ENCODE measurements around the gene EPB41L1. TPM values are rescaled to one million over a fixed set of nuclear protein-coding genes. Genes with fewer than 3 reads are reported as not detected.
A peak's percentile ranks its signal among the peaks of the same experiment; 100 is the strongest.

EPB41L1 gene
- polyA plus RNA-seq = 1.2 to 2.6 TPM (median 1.8 TPM) in 3 replicates
- polyA plus RNA-seq (2011; ENCODE audit: low read depth) = 3.4 TPM
- polyA plus RNA-seq (2011; cell fraction: cytosol; rRNA removed) = 3.4 and 3.6 TPM in 2 replicates
- polyA plus RNA-seq (2011; cell fraction: nucleus; rRNA removed) = 3.7 and 5.8 TPM in 2 replicates
- polyA plus RNA-seq (2012; ENCODE audit: low replicate concordance) = 2.2 and 2.3 TPM in 2 replicates
- 2.3 to 6.6 TPM (median 4.5 TPM) in 3 replicates for polyA minus RNA-seq
- 5.9 TPM for polyA minus RNA-seq (2011; cell fraction: cytosol; rRNA and poly(A)+ RNA removed)
- polyA minus RNA-seq (2011; cell fraction: nucleus; rRNA and poly(A)+ RNA removed) = 2.0 and 3.9 TPM in 2 replicates

GRCh38 chr20:36154700-36155628 is at the start of gene EPB41L1:
TSS of gene EPB41L1 (plus strand) at chr20:36154740. CDS start at chr20:36173778, 19,038 bp downstream.
- dilution Hi-C loops (cut with MboI; ENCODE audit: extremely low pct_ligation_motif_present, low sequenced_read_pairs) = no loop called here
- peak within 1 kb of the TSS; percentile 33 to 55 (median 54) for H3K4me3 ChIP-seq (ENCODE audit: control insufficient read depth in 2 of 3, extremely low read depth in 1 of 3, insufficient read depth in 2 of 3, low read depth in 1 of 3, low read length in 3 of 3)

GRCh38 chr20:36104856-36105255 is 49.7 kb upstream of the EPB41L1 start:
- Histone ChIP-seq H3K9ac (ENCODE audit: control insufficient read depth, extremely low read depth, insufficient read depth, low read length) (no peak overlapping the region), H3K4me1 (ENCODE audit: control insufficient read depth, extremely low read depth, insufficient read depth, low read length) (no peaks in the 10 kb centered on the region), H3K4me2 (ENCODE audit: control insufficient read depth, extremely low read depth, insufficient read depth, low read depth, low read length) (no peak overlapping the region), H3K9me1 (ENCODE audit: control insufficient read depth, extremely low read depth, insufficient read depth, low read length) (no peaks in the 10 kb centered on the region), H3K27me3 (ENCODE audit: control insufficient read depth, extremely low read depth, insufficient read depth, low read length) (no peaks in the 10 kb centered on the region), H3K4me3 (ENCODE audit: control insufficient read depth in 2 of 3, extremely low read depth in 1 of 3, insufficient read depth in 2 of 3, low read depth in 1 of 3, low read length in 3 of 3) (no peak overlapping the region), H3K79me2 (ENCODE audit: control insufficient read depth, insufficient read depth, low read length) (no peaks in the 10 kb centered on the region), H2AFZ (ENCODE audit: control insufficient read depth, low read length) (no peak overlapping the region), H3K36me3 (ENCODE audit: control insufficient read depth in 2 of 2, extremely low read depth in 1 of 2, insufficient read depth in 2 of 2, low read length in 2 of 2) (no peaks in the 10 kb centered on the region), H3K9me3 (ENCODE audit: control insufficient read depth, low read depth, low read length) (no peaks in the 10 kb centered on the region), H3K27ac (ENCODE audit: control insufficient read depth, insufficient read depth, low read length) (no peak overlapping the region), H4K20me1 (ENCODE audit: control insufficient read depth, extremely low read depth, insufficient read depth, low read length) (no peaks in the 10 kb centered on the region)
- dilution Hi-C loops (cut with MboI; ENCODE audit: extremely low pct_ligation_motif_present, low sequenced_read_pairs) = no loop called here
- FAIRE-seq (no peak), DNase-seq (ENCODE audit: low read depth, low spot score) (no peak)
- TF ChIP-seq CTCF (optimal IDR thresholded peaks at IDR 0.05 in 1 of 3, IDR thresholded peaks at IDR 0.05 in 1 of 3, conservative IDR thresholded peaks at IDR 0.05 in 1 of 3; ENCODE audit: extremely low read depth in 1 of 3, insufficient read depth in 2 of 3, low read length in 3 of 3) (no peak), EZH2 (IDR thresholded peaks at IDR 0.05; ENCODE audit: low read length) (no peak)

More at GRCh38 chr20:36154700-36155628, at the start of gene EPB41L1:
- Histone ChIP-seq H2AFZ (ENCODE audit: control insufficient read depth, low read length) (peak within 1 kb of the TSS; percentile 26), H3K27me3 (ENCODE audit: control insufficient read depth, extremely low read depth, insufficient read depth, low read length) (peaks cover 29% of the 10 kb centered on the region), H3K9me1 (ENCODE audit: control insufficient read depth, extremely low read depth, insufficient read depth, low read length) (no peaks in the 10 kb centered on the region), H3K27ac (ENCODE audit: control insufficient read depth, insufficient read depth, low read length) (no peak within 1 kb of the TSS), H3K4me2 (ENCODE audit: control insufficient read depth, extremely low read depth, insufficient read depth, low read depth, low read length) (peak within 1 kb of the TSS; percentile 77), H3K4me1 (ENCODE audit: control insufficient read depth, extremely low read depth, insufficient read depth, low read length) (peaks cover 7% of the 10 kb centered on the region), H3K9me3 (ENCODE audit: control insufficient read depth, low read depth, low read length) (no peaks in the 10 kb centered on the region), H3K79me2 (ENCODE audit: control insufficient read depth, insufficient read depth, low read length) (no peaks in the 10 kb centered on the region), H4K20me1 (ENCODE audit: control insufficient read depth, extremely low read depth, insufficient read depth, low read length) (no peaks in the 10 kb centered on the region), H3K9ac (ENCODE audit: control insufficient read depth, extremely low read depth, insufficient read depth, low read length) (peak within 1 kb of the TSS; percentile 28), H3K36me3 (ENCODE audit: control insufficient read depth in 2 of 2, extremely low read depth in 1 of 2, insufficient read depth in 2 of 2, low read length in 2 of 2) (no peaks in the 10 kb centered on the region)
- TF ChIP-seq CTCF (optimal IDR thresholded peaks at IDR 0.05 in 1 of 3, IDR thresholded peaks at IDR 0.05 in 1 of 3, conservative IDR thresholded peaks at IDR 0.05 in 1 of 3; ENCODE audit: extremely low read depth in 1 of 3, insufficient read depth in 2 of 3, low read length in 3 of 3) (no peak), EZH2 (IDR thresholded peaks at IDR 0.05; ENCODE audit: low read length) (peak; percentile 66)
- FAIRE-seq (no peak), DNase-seq (ENCODE audit: low read depth, low spot score) (no peak)
